ENCODE results near the gene BMPR1A.

The BMPR1A gene

GRCh38 chr10:86870679-86871078 lies 114.3 kb downstream of the BMPR1A start:
- no peak for DNase-seq (ENCODE audit: low read depth, low spot score)
- H3K9me3 ChIP-seq (ENCODE audit: control insufficient read depth, insufficient read depth, low read length): no peaks in the 10 kb centered on the region
- no peak overlapping the region for H3K27ac ChIP-seq (ENCODE audit: low read length)
- H3K4me1 ChIP-seq (ENCODE audit: control insufficient read depth, insufficient read depth, low read length): peaks cover 11% of the 10 kb centered on the region
- no peak overlapping the region for H3K4me3 ChIP-seq (ENCODE audit: low read length)
- no peaks in the 10 kb centered on the region for H3K27me3 ChIP-seq (ENCODE audit: control insufficient read depth, insufficient read depth, low read length)
- WGBS (ENCODE audit: insufficient coverage, insufficient read length): no CpG with 5 or more reads among the region's 3 CpGs
- no peaks in the 10 kb centered on the region for H3K36me3 ChIP-seq (ENCODE audit: control insufficient read depth, insufficient read depth, low read length)

DNA sequence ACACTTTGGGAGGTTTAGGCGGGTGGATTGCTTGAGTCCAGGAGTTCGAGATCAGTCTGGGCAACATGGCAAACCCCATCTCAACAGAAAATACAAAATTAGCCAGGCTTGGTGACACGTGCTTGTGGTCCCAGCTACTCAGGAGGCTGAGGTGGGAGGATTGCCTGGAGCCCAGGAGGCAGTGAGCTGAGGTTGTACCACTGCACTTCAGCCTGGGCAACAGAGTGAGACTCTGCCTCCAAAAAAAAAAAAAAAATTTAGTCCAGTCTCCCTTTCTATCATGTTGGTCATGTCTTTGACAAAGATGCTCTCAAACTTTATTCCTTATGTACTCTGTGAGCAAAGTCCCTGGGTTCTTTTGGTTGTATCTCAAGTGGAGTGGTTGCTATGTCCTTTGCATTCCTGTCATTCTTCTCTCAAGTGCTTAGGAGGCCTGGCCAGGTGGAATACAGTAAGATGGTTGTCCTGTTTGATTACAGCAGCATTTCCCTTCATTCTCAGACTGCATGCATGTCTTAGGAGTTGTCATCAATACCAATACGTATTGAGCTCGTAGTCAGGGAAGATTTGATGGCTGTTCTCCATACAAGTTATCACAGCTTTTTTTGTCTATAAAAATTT lies 115.3 kb downstream of the BMPR1A start:
- Histone ChIP-seq H3K4me1 (ENCODE audit: control insufficient read depth, insufficient read depth, low read length) (peaks cover 8% of the 10 kb centered on the region; the same call in 1 of the 2 replicates), H3K36me3 (ENCODE audit: control insufficient read depth, insufficient read depth, low read length) (no peaks in the 10 kb centered on the region), H3K27ac (ENCODE audit: low read length) (no peak overlapping the region), H3K4me3 (ENCODE audit: low read length) (no peak overlapping the region), H3K9me3 (ENCODE audit: control insufficient read depth, insufficient read depth, low read length) (no peaks in the 10 kb centered on the region), H3K27me3 (ENCODE audit: control insufficient read depth, insufficient read depth, low read length) (no peaks in the 10 kb centered on the region)
- no CpG with 5 or more reads among the region's 5 CpGs for WGBS (ENCODE audit: insufficient coverage, insufficient read length)
- no peak for DNase-seq (ENCODE audit: low read depth, low spot score)

DNA sequence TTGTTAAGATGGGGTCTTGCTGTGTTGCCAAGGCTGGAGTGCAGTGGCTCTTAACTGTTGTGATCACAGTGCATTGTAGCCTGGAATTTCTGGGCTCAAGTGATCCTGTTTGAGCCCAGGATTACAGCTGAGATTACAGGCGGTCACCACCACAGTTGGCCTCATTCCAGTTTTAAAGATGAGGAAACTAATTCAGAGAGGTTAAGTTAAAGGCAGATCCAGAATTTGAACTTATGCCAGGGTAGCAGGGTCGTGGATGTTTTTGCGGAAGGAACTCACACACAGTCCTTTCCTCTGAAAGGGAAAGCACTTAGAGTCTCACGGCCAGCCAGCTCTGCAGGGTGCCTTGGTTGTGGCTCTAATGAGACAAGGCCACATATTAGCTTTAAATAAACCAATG lies 116.3 kb downstream of the BMPR1A start:
- no peak for DNase-seq (ENCODE audit: low read depth, low spot score)
- Histone ChIP-seq H3K27ac (ENCODE audit: low read length) (no peak overlapping the region), H3K4me1 (ENCODE audit: control insufficient read depth, insufficient read depth, low read length) (peaks cover 8% of the 10 kb centered on the region; the same call in 1 of the 2 replicates), H3K36me3 (ENCODE audit: control insufficient read depth, insufficient read depth, low read length) (no peaks in the 10 kb centered on the region), H3K27me3 (ENCODE audit: control insufficient read depth, insufficient read depth, low read length) (no peaks in the 10 kb centered on the region), H3K4me3 (ENCODE audit: low read length) (no peak overlapping the region), H3K9me3 (ENCODE audit: control insufficient read depth, insufficient read depth, low read length) (no peaks in the 10 kb centered on the region)
- WGBS (ENCODE audit: insufficient coverage, insufficient read length): no CpG with 5 or more reads among the region's 4 CpGs

- Histone ChIP-seq H3K36me3 (ENCODE audit: control insufficient read depth, insufficient read depth, low read length) (no peaks in the 10 kb centered on the region), H3K4me1 (ENCODE audit: control insufficient read depth, insufficient read depth, low read length) (peaks cover 4% of the 10 kb centered on the region; the same call in 1 of the 2 replicates), H3K27ac (ENCODE audit: low read length) (no peak overlapping the region), H3K4me3 (ENCODE audit: low read length) (no peak overlapping the region), H3K27me3 (ENCODE audit: control insufficient read depth, insufficient read depth, low read length) (no peaks in the 10 kb centered on the region), H3K9me3 (ENCODE audit: control insufficient read depth, insufficient read depth, low read length) (no peaks in the 10 kb centered on the region)
- WGBS (ENCODE audit: insufficient coverage, insufficient read length): no CpG with 5 or more reads among the region's 2 CpGs
- no peak for DNase-seq (ENCODE audit: low read depth, low spot score)
Measured at GRCh38 chr10:86876748-86877147, 120.3 kb downstream of the BMPR1A start.

DNA sequence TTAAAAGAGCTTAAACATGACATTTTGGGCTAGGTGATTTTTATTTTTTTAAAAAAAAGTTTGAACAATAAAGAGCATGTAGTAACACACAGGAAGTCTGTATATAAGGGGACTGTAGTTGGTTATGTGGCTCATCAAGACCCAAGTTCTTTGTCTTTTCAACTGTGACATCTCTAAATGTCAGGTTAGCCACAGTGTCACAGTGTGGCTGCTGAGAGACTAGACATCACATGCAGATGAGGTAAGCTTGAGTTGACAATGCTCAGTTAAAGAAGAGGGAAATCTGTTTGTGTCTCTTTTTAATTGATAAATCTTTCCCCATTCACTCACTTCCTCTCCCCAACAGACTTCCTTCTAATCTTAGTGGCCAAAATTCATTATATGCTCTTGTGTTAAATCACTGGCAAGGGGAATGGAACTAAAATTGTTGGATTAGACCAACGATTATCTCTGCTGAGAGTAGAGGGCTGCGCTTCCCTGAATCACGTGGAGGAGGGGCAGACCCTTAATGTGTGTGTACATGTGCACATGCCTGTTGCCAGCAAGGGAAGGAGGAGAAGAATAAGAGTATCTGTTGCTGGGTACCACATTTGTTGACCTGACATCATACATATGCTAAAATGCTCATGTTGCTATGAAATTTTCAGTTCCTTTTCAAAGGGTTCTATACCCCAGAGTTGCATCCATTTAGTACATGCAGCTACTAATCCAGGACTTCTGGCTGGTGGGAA lies 122.7 kb downstream of the BMPR1A start:
- no peak overlapping the region for H3K4me3 ChIP-seq (ENCODE audit: low read length)
- H3K27me3 ChIP-seq (ENCODE audit: control insufficient read depth, insufficient read depth, low read length): no peaks in the 10 kb centered on the region
- no peaks in the 10 kb centered on the region for H3K4me1 ChIP-seq (ENCODE audit: control insufficient read depth, insufficient read depth, low read length)
- H3K36me3 ChIP-seq (ENCODE audit: control insufficient read depth, insufficient read depth, low read length): no peaks in the 10 kb centered on the region
- DNase-seq (ENCODE audit: low read depth, low spot score): no peak
- H3K27ac ChIP-seq (ENCODE audit: low read length): no peak overlapping the region
- no peaks in the 10 kb centered on the region for H3K9me3 ChIP-seq (ENCODE audit: control insufficient read depth, insufficient read depth, low read length)
- no CpG with 5 or more reads among the region's 3 CpGs for WGBS (ENCODE audit: insufficient coverage, insufficient read length)

DNA sequence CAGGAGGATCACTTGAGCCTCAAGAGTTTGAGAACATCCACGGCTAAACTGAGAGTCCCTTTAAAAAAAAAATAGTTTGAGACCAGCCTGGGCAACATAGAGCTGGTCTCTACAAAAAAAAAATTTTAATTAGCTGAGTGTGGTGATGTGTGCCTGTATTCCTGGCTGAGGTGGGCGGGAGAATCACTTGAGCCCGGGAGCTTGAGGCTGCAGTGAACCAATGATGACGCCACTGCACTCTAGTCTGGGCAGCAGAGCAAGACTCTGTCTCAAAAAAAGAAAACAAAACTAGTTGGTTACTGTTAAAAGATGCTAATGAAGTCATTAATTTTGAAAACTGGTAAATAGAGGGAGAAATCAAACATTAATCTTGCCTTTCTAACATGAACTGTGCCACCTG lies 124.6 kb downstream of the BMPR1A start:
- Histone ChIP-seq H3K27ac (ENCODE audit: low read length) (no peak overlapping the region), H3K4me1 (ENCODE audit: control insufficient read depth, insufficient read depth, low read length) (no peaks in the 10 kb centered on the region), H3K27me3 (ENCODE audit: control insufficient read depth, insufficient read depth, low read length) (no peaks in the 10 kb centered on the region), H3K9me3 (ENCODE audit: control insufficient read depth, insufficient read depth, low read length) (no peaks in the 10 kb centered on the region), H3K36me3 (ENCODE audit: control insufficient read depth, insufficient read depth, low read length) (no peaks in the 10 kb centered on the region), H3K4me3 (ENCODE audit: low read length) (no peak overlapping the region)
- DNase-seq (ENCODE audit: low read depth, low spot score): no peak
- no CpG with 5 or more reads among the region's 4 CpGs for WGBS (ENCODE audit: insufficient coverage, insufficient read length)

DNA sequence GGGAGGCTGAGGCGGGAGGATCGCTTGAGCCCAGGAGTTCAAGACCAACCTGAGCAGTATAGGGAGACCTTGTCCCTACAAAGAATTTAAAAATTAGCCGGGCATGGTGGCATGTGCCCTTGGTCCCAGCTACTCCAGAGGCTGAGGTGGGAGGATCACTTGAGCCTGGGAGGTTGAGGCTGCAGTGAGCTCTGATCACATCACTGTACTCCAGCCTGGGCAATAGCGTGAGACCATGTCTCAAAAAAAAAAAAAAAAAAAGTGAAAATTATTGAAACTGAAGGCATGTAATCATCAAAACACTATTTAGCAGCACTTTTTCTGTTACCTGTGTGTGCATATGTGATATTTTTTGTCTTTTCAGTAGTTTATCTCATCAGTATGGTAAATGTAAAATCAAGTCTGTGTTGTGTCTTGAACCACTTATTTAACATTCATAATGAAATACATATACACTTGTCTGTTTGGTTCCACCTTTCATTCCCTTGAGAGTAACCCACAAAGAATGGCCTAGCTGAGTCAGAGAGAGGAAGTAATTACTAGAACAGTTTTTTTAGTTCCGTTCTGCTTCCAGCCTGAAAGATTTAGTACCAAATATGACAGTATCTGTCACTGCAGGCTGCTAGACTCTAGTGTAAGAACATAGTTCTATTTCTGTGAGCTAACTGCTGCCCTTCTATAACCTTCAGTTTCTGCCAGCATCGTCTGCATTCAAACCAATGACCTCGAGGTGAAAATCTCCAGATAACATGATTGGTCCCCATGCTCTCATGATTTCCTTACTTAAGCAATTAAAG lies 132.4 kb downstream of the BMPR1A start:
- no peak for DNase-seq (ENCODE audit: low read depth, low spot score)
- H3K9me3 ChIP-seq (ENCODE audit: control insufficient read depth, insufficient read depth, low read length): no peaks in the 10 kb centered on the region
- H3K4me3 ChIP-seq (ENCODE audit: low read length): no peak overlapping the region
- H3K27me3 ChIP-seq (ENCODE audit: control insufficient read depth, insufficient read depth, low read length): no peaks in the 10 kb centered on the region
- H3K27ac ChIP-seq (ENCODE audit: low read length): no peak overlapping the region
- WGBS (ENCODE audit: insufficient coverage, insufficient read length): no CpG with 5 or more reads among the region's 7 CpGs
- H3K4me1 ChIP-seq (ENCODE audit: control insufficient read depth, insufficient read depth, low read length): no peaks in the 10 kb centered on the region
- H3K36me3 ChIP-seq (ENCODE audit: control insufficient read depth, insufficient read depth, low read length): no peaks in the 10 kb centered on the region

DNA sequence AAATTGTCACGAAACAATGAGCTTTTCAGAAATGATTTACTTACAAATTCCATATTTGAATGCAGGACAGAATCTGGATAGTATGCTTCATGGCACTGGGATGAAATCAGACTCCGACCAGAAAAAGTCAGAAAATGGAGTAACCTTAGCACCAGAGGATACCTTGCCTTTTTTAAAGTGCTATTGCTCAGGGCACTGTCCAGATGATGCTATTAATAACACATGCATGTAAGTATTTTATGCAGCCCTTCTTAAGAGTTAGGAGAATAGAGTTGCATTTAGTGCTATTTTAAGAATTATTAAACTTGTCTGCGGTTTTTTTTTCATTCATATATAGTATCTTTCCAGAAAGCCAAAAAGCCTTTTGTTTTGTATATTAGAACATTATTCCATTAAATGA lies 133.6 kb downstream of the BMPR1A start:
- no CpG with 5 or more reads among the region's 3 CpGs for WGBS (ENCODE audit: insufficient coverage, insufficient read length)
- Histone ChIP-seq H3K4me3 (ENCODE audit: low read length) (no peak overlapping the region), H3K4me1 (ENCODE audit: control insufficient read depth, insufficient read depth, low read length) (no peaks in the 10 kb centered on the region), H3K9me3 (ENCODE audit: control insufficient read depth, insufficient read depth, low read length) (no peaks in the 10 kb centered on the region), H3K27me3 (ENCODE audit: control insufficient read depth, insufficient read depth, low read length) (no peaks in the 10 kb centered on the region), H3K27ac (ENCODE audit: low read length) (no peak overlapping the region), H3K36me3 (ENCODE audit: control insufficient read depth, insufficient read depth, low read length) (no peaks in the 10 kb centered on the region)
- DNase-seq (ENCODE audit: low read depth, low spot score): no peak

GRCh38 chr10:86898511-86898910 lies 142.1 kb downstream of the BMPR1A start:
- peaks cover 1% of the 10 kb centered on the region; the same call in 1 of the 2 replicates for H3K4me1 ChIP-seq (ENCODE audit: control insufficient read depth, insufficient read depth, low read length)
- H3K4me3 ChIP-seq (ENCODE audit: low read length): no peak overlapping the region
- no peaks in the 10 kb centered on the region for H3K27me3 ChIP-seq (ENCODE audit: control insufficient read depth, insufficient read depth, low read length)
- DNase-seq (ENCODE audit: low read depth, low spot score): no peak
- no CpG with 5 or more reads among the region's 4 CpGs for WGBS (ENCODE audit: insufficient coverage, insufficient read length)
- H3K36me3 ChIP-seq (ENCODE audit: control insufficient read depth, insufficient read depth, low read length): peaks cover 10% of the 10 kb centered on the region; the same call in 1 of the 2 replicates
- H3K9me3 ChIP-seq (ENCODE audit: control insufficient read depth, insufficient read depth, low read length): no peaks in the 10 kb centered on the region
- H3K27ac ChIP-seq (ENCODE audit: low read length): no peak overlapping the region

DNA sequence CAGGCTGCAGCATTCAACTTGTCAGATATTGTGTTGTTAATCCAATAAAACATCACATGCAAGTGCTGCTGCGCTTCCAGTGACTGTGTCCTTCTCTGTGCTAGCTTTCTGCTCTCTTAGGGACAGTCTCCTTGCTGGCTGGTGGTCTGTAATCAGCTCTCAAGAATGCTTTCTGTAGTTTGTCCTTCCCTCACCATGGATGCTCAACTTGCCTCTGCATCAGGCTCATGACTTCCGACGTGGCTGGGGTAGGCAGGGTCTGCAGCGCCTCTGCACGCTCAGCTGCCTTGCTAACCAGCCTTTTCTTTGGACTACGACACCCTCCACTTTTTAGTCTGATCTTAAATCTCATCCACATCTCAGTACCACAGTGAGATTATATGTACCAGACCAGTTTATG lies 142.7 kb downstream of the BMPR1A start:
- no peaks in the 10 kb centered on the region for H3K27me3 ChIP-seq (ENCODE audit: control insufficient read depth, insufficient read depth, low read length)
- H3K9me3 ChIP-seq (ENCODE audit: control insufficient read depth, insufficient read depth, low read length): no peaks in the 10 kb centered on the region
- H3K4me1 ChIP-seq (ENCODE audit: control insufficient read depth, insufficient read depth, low read length): peaks cover 1% of the 10 kb centered on the region; the same call in 1 of the 2 replicates
- DNase-seq (ENCODE audit: low read depth, low spot score): no peak
- H3K4me3 ChIP-seq (ENCODE audit: low read length): no peak overlapping the region
- no CpG with 5 or more reads among the region's 6 CpGs for WGBS (ENCODE audit: insufficient coverage, insufficient read length)
- H3K36me3 ChIP-seq (ENCODE audit: control insufficient read depth, insufficient read depth, low read length): peaks cover 10% of the 10 kb centered on the region; the same call in 1 of the 2 replicates
- H3K27ac ChIP-seq (ENCODE audit: low read length): no peak overlapping the region

All from iPS DF 6.9 (cell line).